NCI-H524 (cell line): ENCODE measurements around the gene PNPLA5.

Experiments
- DNase-seq, 2 experiments: peaks; one replicate each; lab custom pipeline; 2025; lab: John Stamatoyannopoulos, UW

Gene PNPLA5

DNA sequence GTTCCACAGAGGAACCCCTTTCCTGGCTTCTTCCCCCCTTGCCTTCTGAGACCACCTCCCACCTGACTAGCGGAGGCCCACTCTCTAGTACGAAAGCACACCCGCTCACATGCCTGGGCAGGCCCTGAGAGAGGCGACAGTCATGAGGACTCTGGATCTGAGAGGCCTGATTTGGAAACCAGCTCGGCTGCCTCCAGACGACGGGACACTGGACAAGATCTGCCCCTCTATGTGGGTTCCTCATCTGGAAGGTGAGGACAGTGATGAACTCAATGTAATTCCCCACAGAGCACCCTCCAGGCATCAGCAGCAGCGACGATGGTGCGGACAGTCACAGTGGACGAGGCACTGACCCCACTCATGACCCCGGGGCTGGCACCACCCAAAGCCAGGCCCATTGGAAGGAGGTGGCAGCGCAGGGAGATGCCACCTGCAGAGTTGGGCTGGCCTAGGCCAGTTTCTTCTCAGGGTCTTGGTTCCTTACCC, 37.0 kb downstream of the PNPLA5 start:
- no peak for DNase-seq

DNA sequence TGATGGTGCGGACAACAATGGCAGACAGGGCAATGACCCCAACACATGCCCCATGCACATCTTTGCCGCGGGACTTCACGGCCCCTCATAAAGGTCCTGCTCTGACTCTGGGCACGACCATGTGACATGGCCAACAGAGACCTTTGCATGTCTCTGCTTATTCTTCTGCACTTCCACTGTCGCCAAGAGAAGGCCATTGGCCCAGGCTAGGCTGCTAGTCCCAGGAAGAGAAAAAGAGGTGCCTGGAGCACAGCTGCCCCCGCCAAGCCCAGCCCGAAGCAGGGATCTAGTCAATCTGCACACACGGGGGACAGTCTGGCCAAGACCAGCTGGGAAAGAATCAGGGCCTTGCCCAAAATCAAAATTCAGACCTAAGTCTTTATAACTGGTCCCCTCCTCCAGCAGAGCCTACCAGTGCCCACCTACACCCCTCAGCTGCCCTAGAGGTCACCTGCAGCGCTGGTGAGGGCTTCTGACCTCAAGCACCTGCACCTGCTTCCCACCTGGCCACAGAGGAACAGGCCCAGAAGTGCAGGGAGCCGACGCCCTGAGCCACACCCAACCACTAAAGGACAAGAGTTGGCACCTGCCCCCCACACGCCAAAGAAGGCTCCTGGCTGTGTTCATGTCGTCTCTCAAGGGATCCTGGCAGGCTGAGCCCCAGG, 37.6 kb downstream of the PNPLA5 start:
- DNase-seq: no peak

DNA sequence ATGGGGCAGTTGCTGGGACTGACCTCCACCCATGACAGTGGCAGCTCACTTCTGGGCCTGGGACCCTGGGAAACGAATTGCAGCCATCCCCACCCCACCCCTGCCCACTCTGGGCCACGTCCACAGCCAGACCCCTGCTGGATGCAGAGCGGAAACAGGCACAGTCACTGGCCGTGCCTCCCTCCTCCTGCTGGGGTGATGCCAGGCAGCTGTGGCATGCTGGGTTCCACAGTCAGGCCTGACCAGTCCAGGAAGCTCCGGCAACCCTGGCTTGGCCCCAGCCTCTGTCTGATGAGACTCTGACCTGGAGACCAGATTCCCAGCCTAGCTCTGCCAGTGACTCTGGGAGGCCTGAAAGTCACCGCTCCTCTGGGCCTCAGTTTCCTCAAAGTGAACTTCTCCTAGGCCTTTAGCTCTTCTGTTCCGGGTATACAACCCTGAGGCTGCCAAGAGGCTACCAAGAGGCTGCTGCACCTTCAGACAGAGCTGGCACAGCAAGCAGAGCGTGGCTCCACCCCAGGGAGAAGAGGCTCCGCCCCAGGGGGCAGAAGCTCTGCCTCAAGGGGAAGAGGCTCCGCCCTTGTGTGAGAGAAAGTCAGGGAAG, 38.4 kb downstream of the PNPLA5 start:
- no peak for DNase-seq

DNA sequence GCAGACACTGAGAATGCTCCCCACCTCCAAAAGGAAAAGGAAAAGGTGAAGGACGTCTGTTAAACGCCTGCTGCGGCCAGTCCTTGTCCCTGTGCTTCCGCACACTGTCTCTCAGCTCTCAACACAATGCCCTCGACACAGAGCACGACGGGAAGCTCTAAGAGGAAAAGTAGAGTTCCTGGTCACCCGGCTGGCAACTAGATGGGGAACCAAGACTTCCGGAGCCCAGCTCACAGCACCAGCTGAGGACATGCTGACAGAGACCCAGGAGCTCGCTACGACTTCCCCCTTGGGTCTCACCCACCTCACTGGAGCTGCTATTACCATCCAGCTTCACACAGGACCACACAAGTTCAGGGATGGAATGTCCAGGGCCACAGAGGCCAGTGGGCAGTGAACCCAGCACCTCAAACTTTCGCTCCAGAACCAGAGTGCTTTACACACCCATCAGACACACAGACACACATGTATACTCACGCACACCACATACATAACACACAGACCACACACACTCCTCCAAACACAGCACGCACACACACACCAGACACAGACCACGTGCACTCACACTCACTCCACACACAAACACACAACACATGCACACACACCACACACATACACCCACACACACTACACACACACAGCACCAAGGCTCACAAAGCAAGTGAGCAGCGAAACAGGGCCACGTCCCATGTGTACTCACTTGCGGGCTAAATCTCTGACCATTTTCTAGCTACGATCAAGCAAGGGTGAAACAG, 39.1 kb downstream of the PNPLA5 start:
- DNase-seq: no peak

DNA sequence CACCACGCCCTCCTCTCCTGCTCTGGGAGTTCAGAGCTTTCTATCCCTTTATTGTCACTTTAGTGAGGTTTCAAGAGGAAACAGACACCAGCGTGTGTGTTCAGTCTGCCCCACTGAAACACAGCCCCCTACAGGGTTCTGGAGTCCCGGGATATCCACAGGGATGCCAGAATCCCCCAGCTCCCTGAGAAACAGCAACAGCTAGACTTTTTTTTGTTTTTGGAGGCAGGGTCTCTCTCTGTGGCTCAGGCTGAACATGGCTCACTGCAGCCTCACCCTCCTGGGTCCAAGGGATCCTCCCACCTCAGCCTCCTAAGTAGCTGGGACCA, 39.9 kb downstream of the PNPLA5 start:
- no peak for DNase-seq

DNA sequence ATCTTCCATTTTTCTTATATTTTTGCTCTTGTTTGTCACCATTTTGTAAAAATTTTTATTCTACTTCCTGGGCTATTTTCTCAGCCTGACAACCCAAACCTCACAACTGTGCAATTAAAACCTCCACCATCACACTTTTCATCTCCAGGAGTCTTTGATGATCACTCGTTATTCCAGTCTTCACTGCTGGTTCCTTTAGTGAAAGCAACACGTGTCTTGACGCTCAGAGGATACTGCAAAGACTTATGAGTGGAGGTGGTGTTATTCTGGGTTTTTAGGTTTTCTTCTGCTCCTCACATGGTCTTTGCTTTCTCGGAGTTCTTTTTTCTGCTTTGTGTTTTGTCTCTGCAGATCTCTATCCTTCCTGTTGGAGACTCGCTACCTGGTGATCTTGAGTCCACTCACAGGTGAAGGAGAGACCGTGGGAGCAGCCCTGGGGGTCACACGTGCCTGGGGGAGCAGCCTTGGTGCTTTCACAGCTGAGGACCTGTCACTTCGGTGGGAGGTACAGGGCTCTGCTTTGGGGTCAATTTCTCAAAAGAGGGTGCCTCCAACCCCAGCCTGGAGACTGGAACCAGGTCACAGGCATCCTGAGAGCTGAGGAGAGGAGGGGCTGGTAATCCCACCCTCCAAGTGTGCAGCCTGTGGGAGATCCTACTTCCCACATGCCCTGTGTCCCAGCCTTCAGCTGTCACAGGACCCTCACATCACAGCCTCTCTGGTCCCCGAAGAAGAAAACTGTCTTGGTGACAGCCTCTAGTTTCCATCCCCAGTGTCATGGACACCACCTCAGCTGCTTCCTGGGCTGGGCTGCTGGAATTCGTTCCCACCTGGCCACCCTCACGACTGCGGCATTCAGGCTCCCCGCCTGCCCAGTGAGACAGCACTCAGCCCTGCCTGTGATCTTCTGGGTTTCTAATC, 40.5 kb downstream of the PNPLA5 start:
- no peak for DNase-seq

DNA sequence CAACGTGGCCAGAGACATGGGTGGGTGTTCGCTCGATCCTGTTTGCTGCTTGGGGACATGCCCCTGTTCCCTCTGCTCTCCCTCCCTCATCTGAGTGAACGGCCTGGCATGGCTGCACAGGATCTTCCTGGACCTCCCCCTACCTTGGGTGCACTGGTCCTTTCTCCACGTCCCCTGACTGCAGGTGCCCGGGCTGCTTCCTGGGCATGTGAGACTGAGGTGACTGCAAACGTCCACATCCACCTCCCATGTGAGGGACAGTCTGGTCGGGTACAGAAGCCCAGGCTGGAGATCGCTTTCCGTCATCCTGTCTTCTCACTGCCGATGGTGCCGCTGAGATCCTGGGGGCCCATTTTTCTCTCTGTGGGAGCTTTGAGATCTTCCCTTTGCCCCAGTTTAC, 41.3 kb downstream of the PNPLA5 start:
- DNase-seq: no peak

DNA sequence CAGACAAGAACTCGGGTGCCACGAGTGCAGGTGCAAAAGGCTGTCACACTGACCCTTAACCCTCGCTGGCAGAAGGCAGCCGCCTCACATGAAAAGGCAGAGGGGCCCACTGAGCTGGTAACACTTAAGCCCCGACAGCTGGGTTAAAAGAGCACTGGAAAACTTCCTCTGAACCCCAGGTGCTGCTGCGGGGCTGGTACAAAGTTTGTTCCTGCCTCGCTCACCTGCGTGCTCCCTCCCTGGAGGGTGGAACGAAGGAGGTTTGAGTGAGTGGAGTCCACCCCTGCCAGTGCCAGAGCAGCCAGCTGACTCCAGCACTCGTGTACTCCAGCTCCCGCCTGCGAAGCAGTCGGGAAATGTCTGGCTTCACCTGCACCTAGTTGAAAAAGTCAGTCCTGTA, 42.1 kb downstream of the PNPLA5 start:
- DNase-seq: peak in 1 of 2 experiments; percentile 13

DNA sequence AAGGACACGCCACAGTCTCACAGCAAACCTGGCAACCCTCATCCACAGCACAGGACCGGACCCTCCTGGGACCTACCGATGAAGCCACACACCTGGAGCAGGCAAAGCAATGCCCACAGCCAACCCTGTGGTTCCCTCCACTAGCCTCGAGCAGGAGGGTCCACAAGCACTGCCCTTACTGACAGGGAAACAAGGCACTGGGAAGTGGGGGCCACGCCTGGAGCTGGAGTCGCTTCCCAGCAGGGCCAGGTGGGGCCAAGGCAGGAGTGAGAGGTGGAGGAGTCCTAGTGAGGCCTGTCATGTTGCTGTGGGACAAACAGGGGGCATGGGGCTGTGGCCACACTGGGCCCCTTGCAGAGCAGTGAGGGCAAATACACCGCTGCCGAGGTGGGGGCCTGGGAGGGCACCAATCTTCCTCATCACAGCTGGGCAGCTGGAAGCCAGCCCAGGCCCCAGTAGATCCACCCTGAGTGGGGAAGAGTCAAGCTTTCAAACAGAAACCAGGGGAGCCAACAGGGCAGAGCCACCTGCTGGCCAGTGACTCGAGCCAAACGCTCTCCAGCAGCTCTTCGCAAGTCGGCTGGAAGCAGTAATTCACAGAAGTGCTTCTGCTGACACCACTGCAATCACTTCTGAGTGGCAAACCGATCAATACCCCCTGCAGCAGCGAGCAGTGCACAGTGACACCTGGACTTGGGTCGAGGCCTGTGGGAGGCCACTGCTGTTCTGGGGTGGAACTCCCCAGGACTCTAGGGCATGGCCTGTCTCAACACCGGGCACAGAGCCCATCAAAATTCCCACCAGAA, 43.2 kb downstream of the PNPLA5 start:
- DNase-seq: peak; percentile 26 to 78

DNA sequence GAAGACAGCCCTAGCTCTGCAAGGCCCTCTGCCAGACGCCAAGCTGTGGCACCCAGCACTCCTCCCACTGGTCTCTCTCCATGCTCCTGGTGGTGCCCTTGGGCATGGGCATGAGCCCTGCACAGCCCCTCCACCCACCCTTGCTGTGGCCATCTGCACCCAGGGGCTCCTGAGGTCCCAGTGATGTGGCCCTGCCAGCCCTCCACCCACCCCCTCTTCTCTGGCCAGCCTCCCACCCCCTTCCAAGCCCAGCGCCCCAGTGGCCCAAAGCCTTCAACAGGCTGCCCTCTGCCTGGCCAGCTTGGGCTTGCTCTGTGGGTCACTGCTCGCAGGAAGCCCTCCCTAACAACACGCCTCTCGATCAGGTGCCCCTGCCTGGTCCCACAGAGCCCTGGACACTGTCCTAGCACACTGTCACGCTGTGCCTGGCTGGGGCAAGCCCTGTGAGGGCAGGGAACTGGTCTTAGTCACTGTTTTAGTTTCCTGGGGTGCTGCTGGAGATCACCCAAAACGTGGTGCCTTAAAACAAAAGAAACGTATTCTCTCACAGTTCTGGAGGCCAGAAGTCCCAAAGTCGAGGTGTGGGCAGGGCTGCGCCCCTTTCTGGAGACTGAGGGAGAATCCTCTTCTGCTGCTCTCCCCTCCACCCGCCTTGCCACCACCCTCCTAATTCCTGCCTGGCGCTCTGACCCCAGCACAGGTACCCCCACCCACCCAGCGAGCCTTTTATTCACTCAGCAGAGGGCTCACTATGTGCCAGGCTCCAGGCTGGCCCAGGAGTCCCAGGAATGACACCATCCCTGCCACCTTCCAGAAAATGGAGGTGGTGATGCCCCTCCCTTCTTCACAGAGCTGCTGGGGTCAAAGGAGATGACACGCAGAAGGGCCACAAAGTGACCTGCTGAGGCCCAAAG, 44.2 kb downstream of the PNPLA5 start:
- DNase-seq: no peak

DNA sequence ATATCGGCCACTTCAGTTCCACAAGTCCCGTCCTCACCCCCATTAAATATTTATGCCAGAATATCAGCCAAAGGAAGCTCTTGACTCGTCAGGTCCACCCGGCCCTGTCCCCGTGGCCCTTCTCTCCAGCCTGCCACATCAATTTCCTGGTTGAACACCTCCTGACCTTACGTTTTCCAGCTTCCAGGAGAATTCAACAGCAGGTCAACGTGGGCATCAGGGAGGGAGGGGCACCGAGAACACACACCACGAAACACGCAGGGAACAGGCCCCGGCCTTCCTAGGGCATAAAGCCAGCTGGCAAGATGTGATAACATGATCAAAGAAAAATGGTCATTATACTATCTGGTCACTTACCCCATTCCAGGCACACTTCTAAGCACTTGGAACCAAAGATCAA, 44.8 kb downstream of the PNPLA5 start:
- no peak for DNase-seq

DNA sequence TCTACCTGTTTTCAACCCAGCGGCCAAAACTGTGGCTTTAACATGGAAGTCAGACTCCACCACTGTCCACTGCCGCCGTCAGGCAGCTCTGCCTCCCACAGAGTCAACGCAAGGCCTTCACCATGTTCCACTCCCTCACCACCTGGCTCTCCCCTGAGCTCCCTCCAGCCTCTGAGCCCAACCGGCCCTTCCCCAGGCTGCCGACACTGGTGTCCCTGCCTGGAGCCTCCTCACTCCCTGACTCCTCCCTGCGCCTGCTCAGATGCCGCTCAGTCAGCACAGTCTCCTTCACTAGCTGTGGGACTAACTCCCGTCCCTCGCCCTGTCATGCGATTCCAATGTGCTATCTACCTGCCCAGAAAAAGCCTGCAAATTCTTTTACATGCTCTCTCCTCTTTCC, 45.8 kb downstream of the PNPLA5 start:
- no peak for DNase-seq

DNA sequence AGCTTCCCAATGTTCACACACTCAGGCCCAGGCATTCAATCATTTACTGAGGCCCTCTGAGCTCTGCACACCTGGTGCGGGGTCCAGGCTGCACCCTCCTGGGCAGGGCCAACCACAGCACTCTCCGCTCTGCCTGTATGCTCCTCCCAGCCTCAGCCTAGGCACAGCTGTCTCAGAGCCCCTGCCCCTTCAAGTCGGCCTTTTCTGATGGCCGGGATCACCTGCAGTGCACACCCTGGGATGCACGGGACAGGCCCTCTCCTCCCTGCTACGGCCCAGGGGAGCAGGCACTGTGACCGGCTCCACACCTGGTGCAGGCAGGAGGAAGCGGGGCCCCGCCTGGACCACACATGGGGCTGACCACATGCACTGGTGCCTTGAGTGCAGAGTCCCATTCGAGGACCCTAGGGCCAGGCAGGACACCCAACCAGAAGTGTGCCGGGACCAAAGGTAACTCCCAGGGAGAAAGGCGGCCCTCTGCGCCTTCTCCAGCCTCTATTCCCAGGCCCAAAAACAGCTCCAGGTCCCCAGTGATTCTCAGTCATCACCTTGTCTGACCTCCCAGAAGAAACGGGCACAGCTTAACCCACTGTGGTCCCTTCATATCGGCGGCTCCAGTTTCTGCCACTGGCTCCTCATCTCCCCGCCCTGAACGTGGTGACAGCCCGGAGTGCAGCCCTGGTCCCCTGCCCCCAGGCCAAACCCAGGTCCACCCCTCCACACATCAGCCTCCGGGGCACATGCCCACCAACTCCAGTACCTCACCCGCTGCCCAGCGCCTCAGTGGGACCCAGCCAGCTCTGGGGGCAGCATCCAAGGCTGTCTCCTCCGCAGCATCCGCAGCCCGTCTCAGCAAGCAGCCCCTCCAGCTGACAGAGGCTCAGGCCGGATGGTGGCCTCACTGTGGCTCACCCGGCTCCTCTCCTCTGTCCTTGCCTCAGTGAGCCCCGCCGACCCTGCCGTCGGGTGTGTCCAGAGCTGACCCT, 47.0 kb downstream of the PNPLA5 start:
- no peak for DNase-seq

DNA sequence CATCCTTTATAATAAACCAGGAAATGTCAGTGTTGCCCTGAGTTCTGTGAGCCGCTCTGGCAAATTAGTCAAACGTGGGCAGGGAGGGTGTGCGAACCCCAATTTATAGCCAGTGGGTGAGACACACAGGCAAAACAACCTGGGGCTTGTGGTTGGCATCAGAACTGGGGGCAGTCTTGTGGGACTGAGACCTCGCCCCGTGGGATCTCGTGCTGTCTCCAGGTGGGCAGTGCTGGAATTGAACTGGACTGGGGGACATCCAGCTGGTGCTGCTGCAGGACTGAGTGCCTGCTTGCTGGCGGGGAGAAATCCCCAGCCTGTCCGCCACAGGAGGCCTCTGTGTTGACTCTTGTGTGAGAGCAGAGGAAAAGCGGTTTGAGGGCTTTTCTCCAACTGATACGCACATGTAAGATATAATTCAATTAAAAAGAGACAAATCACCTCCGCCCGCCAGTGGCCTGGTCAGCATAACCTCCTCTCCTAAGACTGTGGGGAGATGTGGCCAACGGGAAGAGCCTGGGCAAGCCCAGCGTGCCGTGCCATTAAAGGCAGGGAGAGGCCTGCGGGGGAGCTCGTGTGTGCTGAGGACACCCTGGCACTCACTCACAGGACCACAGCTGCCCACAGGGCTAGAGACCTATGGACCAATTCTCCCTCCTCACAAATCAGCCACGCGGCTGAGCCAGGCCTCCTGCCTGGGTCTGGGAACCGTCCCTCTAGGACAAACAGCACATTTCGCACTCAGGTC, 47.9 kb downstream of the PNPLA5 start:
- DNase-seq: no peak

DNA sequence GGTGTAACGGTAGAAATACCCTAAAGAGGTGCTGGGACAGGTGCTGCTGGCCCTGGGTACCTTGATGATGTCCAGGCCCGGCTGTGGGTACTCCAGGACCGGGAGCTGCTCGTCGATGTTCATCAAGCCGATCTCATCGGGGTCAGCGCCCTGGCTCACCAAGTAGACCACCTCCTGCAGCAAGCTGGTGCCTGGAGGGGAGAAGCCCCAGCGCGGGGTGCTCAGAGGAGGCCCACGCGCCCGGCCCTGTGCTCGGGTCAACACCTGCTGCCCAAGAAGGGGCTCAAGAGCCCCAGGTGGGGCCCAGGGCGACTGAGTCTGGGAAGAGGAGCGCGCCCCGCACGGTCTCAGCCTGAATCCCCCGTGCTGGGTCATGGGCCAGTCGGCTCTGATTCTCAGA, 50.1 kb downstream of the PNPLA5 start:
- DNase-seq: no peak

DNA sequence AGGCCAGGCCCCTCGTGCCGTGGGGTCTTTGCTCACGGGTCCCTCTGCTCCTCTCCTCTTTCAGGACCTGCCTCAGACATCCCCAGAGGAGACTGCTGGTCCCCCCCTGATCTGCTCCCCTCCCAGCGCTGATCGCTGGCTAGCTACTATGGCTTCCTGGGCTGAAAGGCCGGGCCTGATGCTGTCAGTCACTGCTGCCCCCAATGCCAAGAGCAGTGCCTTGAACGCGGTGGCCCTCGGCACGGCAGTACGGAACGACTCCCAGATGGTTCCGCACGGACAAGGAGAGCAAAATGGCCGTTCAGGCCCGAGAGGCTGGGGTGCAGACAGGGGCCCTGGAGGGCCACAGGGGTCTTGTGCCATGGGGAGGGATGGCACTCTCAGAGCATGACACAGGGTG, 51.0 kb downstream of the PNPLA5 start:
- no peak for DNase-seq

DNA sequence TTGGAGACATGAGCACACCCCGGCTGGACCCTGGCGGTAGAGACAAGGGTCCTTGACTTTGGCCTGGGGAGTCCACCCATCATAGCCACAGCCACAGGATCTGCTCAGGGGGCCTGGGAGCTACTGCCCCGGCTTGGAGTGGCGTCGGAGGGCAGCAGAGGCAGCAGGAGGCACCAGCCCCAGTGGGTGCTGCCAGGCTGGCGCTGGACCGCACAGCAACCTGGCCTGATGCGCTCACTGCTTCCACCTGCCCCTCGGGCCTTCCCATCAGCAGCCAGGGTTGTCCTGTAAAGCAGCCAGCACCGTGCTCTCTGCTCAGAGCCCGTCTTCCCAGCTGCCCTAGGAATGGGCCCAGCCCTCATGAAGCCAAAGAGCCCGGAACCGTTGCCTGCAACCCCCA, 51.4 kb downstream of the PNPLA5 start:
- no peak for DNase-seq

DNA sequence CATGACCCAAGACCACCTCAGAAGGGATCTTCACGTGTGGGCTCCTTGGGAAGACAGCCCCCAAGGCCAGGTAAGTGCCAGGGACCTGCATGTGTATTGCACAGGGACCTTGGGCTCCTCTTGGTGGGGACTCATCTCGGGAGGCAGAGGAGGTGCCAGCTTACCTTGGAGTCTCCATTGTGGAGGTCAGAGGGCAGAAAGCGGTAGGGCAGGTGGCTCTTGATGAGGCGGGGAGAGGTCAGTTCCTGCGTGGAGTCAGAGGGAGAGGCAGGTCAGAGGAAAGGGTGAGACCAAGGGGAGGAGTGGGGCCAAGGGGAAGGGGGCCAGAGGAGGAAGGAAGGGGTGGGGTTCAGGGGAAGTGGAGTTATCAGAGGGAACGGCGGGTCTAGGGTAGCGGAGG, 52.0 kb downstream of the PNPLA5 start:
- DNase-seq: no peak
